ENCODE measurements around the gene TCF23. TPM values are rescaled to one million over a fixed set of nuclear protein-coding genes. Genes with fewer than 3 reads are reported as not detected.
A peak's percentile ranks its signal among the peaks of the same experiment; 100 is the strongest.
"Not testable (repeated sequence)": the region's sequence is repeated elsewhere in the genome, so short reads cannot be mapped to it uniquely, and the experiment has no call there.

TCF23 gene
- total and polyA plus RNA-seq, 4 donors, result 0.06 to 0.14 TPM; not detected in 2

DNA sequence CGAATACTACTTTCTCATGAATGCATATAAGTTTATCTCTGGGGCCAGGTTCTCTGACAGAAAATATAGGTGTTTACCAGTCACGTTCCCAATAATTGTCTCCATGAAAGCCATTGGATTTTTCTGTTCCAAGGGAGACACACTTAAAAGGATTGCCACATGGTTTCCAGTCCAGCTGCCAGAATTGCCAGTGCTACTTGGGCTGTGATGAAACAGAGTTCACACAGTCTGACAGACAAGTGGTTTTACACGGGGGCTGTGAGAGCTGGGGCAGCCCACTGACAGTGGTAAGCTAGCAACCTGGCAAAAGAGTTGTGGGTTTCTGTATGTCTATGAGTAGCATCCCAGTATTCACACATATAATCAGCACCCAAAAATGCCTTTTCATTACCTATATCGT, 35.3 kb downstream of the TCF23 start:
- Histone ChIP-seq H3K36me3 (ENCODE audit: control insufficient read depth, insufficient read depth, low read length) (no peaks in the 10 kb centered on the region), H3K27me3 (ENCODE audit: control insufficient read depth, insufficient read depth, low read length) (no peaks in the 10 kb centered on the region), H3K4me3 (ENCODE audit: low read depth, low read length) (no peak overlapping the region), H3K9me3 (ENCODE audit: control insufficient read depth, insufficient read depth, low read length) (no peaks in the 10 kb centered on the region), H3K4me1 (ENCODE audit: control insufficient read depth, insufficient read depth, low read length) (no peaks in the 10 kb centered on the region), H3K27ac (ENCODE audit: low read depth, low read length) (no peak overlapping the region)
- WGBS (ENCODE audit: insufficient coverage), result 78% methylated on average over 3 of the region's 4 CpGs
- no peak for DNase-seq (ENCODE audit: low read depth in 4 of 6, low spot score in 6 of 6)

DNA sequence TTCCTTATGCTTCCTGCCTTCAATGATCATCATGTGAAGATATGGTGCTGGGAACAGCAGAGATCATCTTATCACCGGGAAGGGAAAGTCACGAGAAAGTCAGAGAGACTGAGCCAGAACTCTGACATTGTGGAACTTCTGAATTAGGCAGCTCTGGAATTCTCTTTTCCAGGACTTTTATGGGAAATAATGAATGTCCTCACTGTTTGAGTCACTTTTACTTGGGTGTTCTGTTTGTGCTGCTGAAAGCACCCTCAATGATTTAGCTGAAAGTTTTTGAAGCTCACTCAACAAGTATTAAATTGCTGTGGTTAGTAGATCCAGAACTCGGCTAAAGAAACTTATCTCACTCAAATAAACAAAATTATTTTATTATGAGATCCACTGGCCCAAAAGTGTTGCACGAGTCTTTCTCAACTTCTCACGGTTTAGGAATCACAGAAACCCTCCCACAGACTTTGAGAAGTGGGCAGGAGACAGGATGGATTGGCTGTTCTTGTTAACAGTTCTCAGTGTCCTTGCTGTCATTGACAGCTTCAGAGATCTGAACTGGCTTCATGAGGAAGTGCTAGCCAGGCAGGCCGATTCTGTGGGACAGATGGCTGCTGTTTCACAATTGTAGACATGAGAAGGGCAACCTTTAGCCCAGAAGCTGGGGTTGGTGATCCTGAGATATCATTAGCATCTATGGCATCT, 36.7 kb downstream of the TCF23 start:
- WGBS (ENCODE audit: insufficient coverage), result 66% methylated on average over 3 of the region's 6 CpGs

DNA sequence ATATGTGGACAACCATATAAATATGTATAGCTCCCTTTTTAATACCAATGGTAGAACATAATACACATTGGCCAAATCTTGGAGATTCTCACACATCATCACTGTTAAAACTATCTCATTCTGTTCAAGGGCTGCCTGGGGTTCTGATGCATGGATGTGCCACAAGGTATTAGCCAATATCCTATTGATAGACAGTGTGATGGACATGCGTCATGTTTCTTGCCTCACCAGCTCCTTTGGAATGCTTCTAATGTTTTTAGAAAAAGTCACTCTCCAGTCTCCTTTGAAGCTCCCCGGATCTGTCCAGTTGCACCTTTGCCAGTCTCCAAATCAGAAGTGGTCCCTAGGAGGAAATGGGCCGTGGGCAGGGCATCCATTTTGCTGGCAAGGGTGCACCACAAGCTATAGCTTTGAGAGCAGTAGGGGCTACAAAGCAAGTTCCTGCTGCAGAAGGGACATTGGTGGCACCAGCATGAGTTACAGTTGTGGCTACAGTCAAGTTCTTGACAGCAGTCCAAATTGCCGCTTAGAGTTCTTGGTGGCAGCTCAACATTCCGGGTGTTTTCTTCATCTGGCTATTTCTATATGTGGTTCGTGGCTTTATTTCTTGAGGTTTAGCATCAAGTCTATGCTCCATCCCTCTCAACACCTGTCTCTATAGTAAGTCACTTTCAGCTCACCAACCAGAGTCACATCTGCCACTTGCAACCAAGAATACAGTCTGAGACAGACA, 38.0 kb downstream of the TCF23 start:
- Histone ChIP-seq H3K4me3 (ENCODE audit: low read depth, low read length) (no peak overlapping the region), H3K4me1 (ENCODE audit: control insufficient read depth, insufficient read depth, low read length) (no peaks in the 10 kb centered on the region), H3K27me3 (ENCODE audit: control insufficient read depth, insufficient read depth, low read length) (no peaks in the 10 kb centered on the region), H3K9me3 (ENCODE audit: control insufficient read depth, insufficient read depth, low read length) (no peaks in the 10 kb centered on the region), H3K27ac (ENCODE audit: low read depth, low read length) (no peak overlapping the region), H3K36me3 (ENCODE audit: control insufficient read depth, insufficient read depth, low read length) (no peaks in the 10 kb centered on the region)
- 100% methylated on average over 2 of the region's 6 CpGs for WGBS (ENCODE audit: insufficient coverage)
- no peak for DNase-seq (ENCODE audit: low read depth in 4 of 6, low spot score in 6 of 6)

More for the DNA sequence above, 36.7 kb downstream of the TCF23 start:
- H3K27me3 ChIP-seq (ENCODE audit: control insufficient read depth, insufficient read depth, low read length), result no peaks in the 10 kb centered on the region
- no peaks in the 10 kb centered on the region for H3K36me3 ChIP-seq (ENCODE audit: control insufficient read depth, insufficient read depth, low read length)
- no peaks in the 10 kb centered on the region for H3K4me1 ChIP-seq (ENCODE audit: control insufficient read depth, insufficient read depth, low read length)
- no peaks in the 10 kb centered on the region for H3K9me3 ChIP-seq (ENCODE audit: control insufficient read depth, insufficient read depth, low read length)
- H3K27ac ChIP-seq (ENCODE audit: low read depth, low read length), result no peak overlapping the region
- H3K4me3 ChIP-seq (ENCODE audit: low read depth, low read length), result no peak overlapping the region
- peak in 1 of 6 donors; percentile 57 for DNase-seq (ENCODE audit: low read depth in 4 of 6, low spot score in 6 of 6)

DNA sequence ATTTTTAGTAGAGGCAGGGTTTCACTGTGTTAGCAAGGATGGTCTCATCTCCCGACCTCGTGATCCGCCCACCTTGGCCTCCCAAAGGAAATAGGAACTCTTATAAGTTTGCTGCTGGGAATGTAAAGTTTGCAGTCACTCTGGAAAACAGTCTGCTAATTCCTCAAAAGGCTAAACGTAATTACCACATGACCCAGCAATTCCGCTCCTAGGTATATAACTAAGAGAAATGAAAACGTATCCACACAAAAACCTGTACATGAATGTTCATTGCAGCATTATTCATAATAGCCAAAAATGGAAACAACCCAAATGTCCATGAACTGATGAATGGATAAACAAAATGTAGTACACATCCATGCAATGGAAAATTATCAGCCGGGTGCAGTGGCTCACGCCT, 41.2 kb downstream of the TCF23 start:
- Histone ChIP-seq H3K36me3 (ENCODE audit: control insufficient read depth, insufficient read depth, low read length) (no peaks in the 10 kb centered on the region), H3K9me3 (ENCODE audit: control insufficient read depth, insufficient read depth, low read length) (no peaks in the 10 kb centered on the region), H3K4me3 (ENCODE audit: low read depth, low read length) (no peak overlapping the region), H3K27ac (ENCODE audit: low read depth, low read length) (no peak overlapping the region), H3K4me1 (ENCODE audit: control insufficient read depth, insufficient read depth, low read length) (no peaks in the 10 kb centered on the region), H3K27me3 (ENCODE audit: control insufficient read depth, insufficient read depth, low read length) (no peaks in the 10 kb centered on the region)
- no CpG with 5 or more reads among the region's 8 CpGs for WGBS (ENCODE audit: insufficient coverage)
- DNase-seq (ENCODE audit: low read depth in 4 of 6, low spot score in 6 of 6), result no peak

DNA sequence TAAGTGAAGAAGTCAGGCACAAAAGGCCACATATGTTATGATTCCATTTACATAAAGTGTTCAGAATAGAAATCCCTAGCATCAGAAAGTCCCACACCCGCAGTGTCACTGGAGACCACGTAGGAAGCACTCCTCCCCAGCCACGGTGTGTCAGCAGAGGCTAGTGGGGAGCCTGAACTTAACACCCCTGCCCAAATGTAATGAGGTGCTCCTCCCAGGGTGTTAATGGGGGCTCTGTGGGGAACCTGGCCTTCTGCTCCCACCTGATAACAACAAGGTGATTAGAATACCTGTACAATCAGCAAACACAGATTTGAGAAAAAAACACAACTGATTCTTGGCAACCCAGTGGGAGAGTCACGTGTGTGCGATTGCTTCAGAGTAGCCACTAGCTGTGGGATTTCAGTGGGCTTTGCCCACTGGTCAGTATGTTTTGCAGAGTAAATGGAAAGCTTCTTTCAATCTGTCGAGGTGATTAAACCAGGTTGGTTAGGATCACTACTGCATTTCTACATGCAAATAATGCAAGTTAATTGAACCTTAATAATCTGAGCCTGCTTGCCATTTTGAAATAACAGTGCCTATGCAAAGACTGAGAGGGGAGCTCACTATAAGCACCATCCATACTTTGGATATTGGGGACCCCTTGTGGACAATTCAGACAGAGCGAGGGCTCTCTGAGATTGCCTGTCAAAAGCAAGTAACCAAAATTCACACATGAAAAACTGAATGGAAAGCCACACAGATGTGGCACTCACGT, 42.4 kb downstream of the TCF23 start:
- H3K9me3 ChIP-seq (ENCODE audit: control insufficient read depth, insufficient read depth, low read length), result no peaks in the 10 kb centered on the region
- peak in 4 of 6 donors; percentile 38 to 93 (median 64) for DNase-seq (ENCODE audit: low read depth in 4 of 6, low spot score in 6 of 6)
- no peaks in the 10 kb centered on the region for H3K36me3 ChIP-seq (ENCODE audit: control insufficient read depth, insufficient read depth, low read length)
- no peak overlapping the region for H3K27ac ChIP-seq (ENCODE audit: low read depth, low read length)
- no peaks in the 10 kb centered on the region for H3K4me1 ChIP-seq (ENCODE audit: control insufficient read depth, insufficient read depth, low read length)
- H3K27me3 ChIP-seq (ENCODE audit: control insufficient read depth, insufficient read depth, low read length), result no peaks in the 10 kb centered on the region
- no peak overlapping the region for H3K4me3 ChIP-seq (ENCODE audit: low read depth, low read length)
- 60% methylated on average over 2 of the region's 8 CpGs for WGBS (ENCODE audit: insufficient coverage)

DNA sequence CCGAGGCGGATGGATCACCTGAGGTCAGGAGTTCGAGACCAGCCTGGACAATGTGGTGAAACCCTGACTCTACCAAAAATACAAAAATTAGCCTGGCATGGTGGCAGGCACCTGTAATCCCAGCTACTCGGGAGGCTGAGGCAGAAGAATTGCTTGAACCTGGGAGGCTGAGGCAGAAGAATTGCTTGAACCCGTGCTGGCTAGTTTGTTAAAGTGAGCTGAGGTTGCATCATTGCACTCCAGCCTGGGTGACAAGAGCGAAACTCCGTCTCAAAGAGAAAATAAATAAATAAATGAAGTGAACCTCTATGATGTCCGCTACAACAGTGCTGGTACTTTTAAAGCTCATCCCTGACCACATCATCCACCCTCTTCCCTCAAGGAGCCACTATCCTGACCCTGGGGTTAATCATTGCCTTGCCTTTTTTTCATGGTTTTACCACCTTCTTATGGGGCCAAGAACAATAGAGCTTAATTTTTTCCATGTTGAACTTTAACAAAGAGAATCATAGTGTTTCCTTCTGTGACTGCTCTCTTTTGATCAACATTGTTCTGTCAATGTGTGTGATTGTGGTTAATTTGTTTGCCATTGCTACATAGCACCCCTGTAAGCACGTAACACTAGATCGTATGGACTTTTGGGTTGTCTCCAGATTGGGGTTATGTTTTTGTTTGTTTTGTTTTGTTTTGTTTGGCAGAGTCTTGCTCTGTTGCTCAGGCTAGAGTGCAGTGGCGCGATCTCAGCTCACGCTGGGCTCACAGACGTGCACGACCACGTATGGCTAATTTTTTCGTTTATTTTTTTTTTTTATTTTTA, 45.9 kb downstream of the TCF23 start:
- peak in 1 of 6 donors; percentile 38 for DNase-seq (ENCODE audit: low read depth in 4 of 6, low spot score in 6 of 6)

DNA sequence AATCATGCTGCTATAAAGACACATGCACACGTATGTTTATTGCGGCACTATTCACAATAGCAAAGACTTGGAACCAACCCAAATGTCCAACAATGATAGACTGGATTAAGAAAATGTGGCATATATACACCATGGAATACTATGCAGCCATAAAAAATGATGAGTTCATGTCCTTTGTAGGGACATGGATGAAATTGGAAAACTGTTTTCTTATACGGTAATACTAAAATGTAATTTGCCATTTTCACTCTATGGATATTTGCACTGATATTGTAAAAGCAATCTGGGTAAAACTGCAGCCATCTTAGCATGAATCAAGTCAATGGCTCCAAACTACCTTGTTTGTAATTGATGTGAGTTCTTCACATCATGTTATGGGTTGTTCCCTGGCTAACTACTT, 47.0 kb downstream of the TCF23 start:
- not testable (repeated sequence) for H3K4me3 ChIP-seq (ENCODE audit: low read depth, low read length)
- H3K36me3 ChIP-seq (ENCODE audit: control insufficient read depth, insufficient read depth, low read length), result peaks cover 15% of the 10 kb centered on the region
- no CpG with 5 or more reads among the region's 3 CpGs for WGBS (ENCODE audit: insufficient coverage)

More for the DNA sequence above, 45.9 kb downstream of the TCF23 start:
- no peaks in the 10 kb centered on the region for H3K27me3 ChIP-seq (ENCODE audit: control insufficient read depth, insufficient read depth, low read length)
- H3K27ac ChIP-seq (ENCODE audit: low read depth, low read length), result no peak overlapping the region
- peaks cover 6% of the 10 kb centered on the region for H3K36me3 ChIP-seq (ENCODE audit: control insufficient read depth, insufficient read depth, low read length)
- no peak overlapping the region for H3K4me3 ChIP-seq (ENCODE audit: low read depth, low read length)
- no peaks in the 10 kb centered on the region for H3K9me3 ChIP-seq (ENCODE audit: control insufficient read depth, insufficient read depth, low read length)
- 66% methylated on average over 17 of the region's 17 CpGs for WGBS (ENCODE audit: insufficient coverage)
- no peaks in the 10 kb centered on the region for H3K4me1 ChIP-seq (ENCODE audit: control insufficient read depth, insufficient read depth, low read length)

DNA sequence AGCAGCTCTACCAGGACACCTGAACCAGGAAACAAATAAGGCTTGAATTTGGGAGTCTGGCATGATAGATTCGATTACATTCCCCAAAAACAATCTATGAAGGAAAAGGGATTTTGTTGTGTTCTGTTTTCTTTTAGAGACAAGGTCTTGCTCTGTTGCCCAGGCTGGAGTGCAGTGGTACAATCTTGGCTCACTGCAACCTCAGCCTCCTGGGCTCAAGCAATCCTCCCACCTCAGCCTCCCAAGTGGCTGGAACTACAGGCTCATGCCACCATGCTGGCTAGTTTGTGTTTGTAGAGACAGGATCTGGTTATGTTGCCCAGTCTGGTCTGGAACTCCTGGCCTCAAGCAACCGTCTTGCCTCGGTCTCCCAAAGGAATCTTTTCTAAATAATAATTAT, 49.3 kb downstream of the TCF23 start:
- H3K36me3 ChIP-seq (ENCODE audit: control insufficient read depth, insufficient read depth, low read length), result peaks cover 37% of the 10 kb centered on the region
- not testable (repeated sequence) for DNase-seq (ENCODE audit: low read depth in 4 of 6, low spot score in 6 of 6); H3K27ac ChIP-seq (ENCODE audit: low read depth, low read length); H3K4me1 ChIP-seq (ENCODE audit: control insufficient read depth, insufficient read depth, low read length); H3K9me3 ChIP-seq (ENCODE audit: control insufficient read depth, insufficient read depth, low read length); H3K4me3 ChIP-seq (ENCODE audit: low read depth, low read length); H3K27me3 ChIP-seq (ENCODE audit: control insufficient read depth, insufficient read depth, low read length)
- no CpG with 5 or more reads among the region's 3 CpGs for WGBS (ENCODE audit: insufficient coverage)

More for the DNA sequence above, 47.0 kb downstream of the TCF23 start:
- not testable (repeated sequence) for DNase-seq (ENCODE audit: low read depth in 4 of 6, low spot score in 6 of 6); H3K9me3 ChIP-seq (ENCODE audit: control insufficient read depth, insufficient read depth, low read length); H3K27ac ChIP-seq (ENCODE audit: low read depth, low read length); H3K4me1 ChIP-seq (ENCODE audit: control insufficient read depth, insufficient read depth, low read length); H3K27me3 ChIP-seq (ENCODE audit: control insufficient read depth, insufficient read depth, low read length)

DNA sequence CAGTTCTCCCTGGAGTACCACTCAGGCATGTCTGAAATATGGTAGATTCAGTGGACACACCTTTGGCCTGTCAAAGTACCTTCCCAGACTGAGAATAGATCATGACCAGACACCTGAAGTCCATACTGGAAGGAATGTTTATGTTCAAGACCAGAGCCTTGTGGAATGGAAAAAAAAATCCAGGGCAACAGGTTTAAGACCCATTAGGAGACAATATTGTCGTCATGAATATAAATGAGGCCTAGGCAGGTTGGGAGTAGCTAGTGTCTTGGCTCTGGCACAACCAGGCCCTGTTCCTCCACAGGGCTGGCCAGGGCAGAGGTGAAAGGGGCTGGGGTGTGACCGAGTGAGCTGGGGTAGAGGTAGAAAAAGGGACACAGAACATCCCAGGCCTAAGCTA, 49.8 kb downstream of the TCF23 start:
- Histone ChIP-seq H3K4me1 (ENCODE audit: control insufficient read depth, insufficient read depth, low read length) (no peaks in the 10 kb centered on the region), H3K9me3 (ENCODE audit: control insufficient read depth, insufficient read depth, low read length) (no peaks in the 10 kb centered on the region), H3K4me3 (ENCODE audit: low read depth, low read length) (no peak overlapping the region), H3K27me3 (ENCODE audit: control insufficient read depth, insufficient read depth, low read length) (no peaks in the 10 kb centered on the region), H3K27ac (ENCODE audit: low read depth, low read length) (no peak overlapping the region), H3K36me3 (ENCODE audit: control insufficient read depth, insufficient read depth, low read length) (peaks cover 40% of the 10 kb centered on the region)
- 85% methylated on average over 2 of the region's 2 CpGs for WGBS (ENCODE audit: insufficient coverage)
- DNase-seq (ENCODE audit: low read depth in 4 of 6, low spot score in 6 of 6), result no peak
